GM19455 (cell line): Measurements from ENCODE around the gene PCBP2.
"Not testable (repeated sequence)": the region's sequence is repeated elsewhere in the genome, so short reads cannot be mapped to it uniquely, and the experiment has no call there.

ENCODE experiments used
- ATAC-seq: cut with Tn5 transposase; IDR thresholded peaks from one replicate; pipeline ENCODE4 v1.9.1; 2021; ENCODE audit not compliant: unreplicated experiment

The PCBP2 gene

GRCh38 chr12:53441040-53441833 is 10.7 kb upstream of the PCBP2 start, which contains the start of gene PRR13:
PRR13 (plus strand) TSS chr12:53441734; CDS start chr12:53442715, 981 bp downstream.
- ATAC-seq, result peak; percentile 98

GRCh38 chr12:53443955-53444354 is 7.9 kb upstream of the PCBP2 start:
- ATAC-seq, result no peak

GRCh38 chr12:53444593-53445325 is 7.1 kb upstream of the PCBP2 start:
- ATAC-seq, result not testable (repeated sequence)

GRCh38 chr12:53450936-53451335 is 966 bp upstream of the PCBP2 start:
- no peak for ATAC-seq

GRCh38 chr12:53452159-53453077 is 516 bp downstream of the PCBP2 start:
- no peak for ATAC-seq

- ATAC-seq, result no peak
Observed at GRCh38 chr12:53453953-53454640, 2.2 kb downstream of the PCBP2 start.

- ATAC-seq, result no peak
Observed at GRCh38 chr12:53454707-53455106, 2.8 kb downstream of the PCBP2 start.

GRCh38 chr12:53456654-53457366 is 4.9 kb downstream of the PCBP2 start:
- no peak for ATAC-seq

GRCh38 chr12:53459097-53459496 is 7.2 kb downstream of the PCBP2 start:
- no peak for ATAC-seq

GRCh38 chr12:53461059-53461458 is 9.2 kb downstream of the PCBP2 start:
- no peak for ATAC-seq

- no peak for ATAC-seq
Observed at GRCh38 chr12:53461591-53461990, 9.7 kb downstream of the PCBP2 start.

GRCh38 chr12:53462935-53463334 is 11.0 kb downstream of the PCBP2 start:
- no peak for ATAC-seq

GRCh38 chr12:53463802-53464560 is 12.1 kb downstream of the PCBP2 start:
- no peak for ATAC-seq

GRCh38 chr12:53464685-53465418 is 12.9 kb downstream of the PCBP2 start:
- no peak for ATAC-seq

GRCh38 chr12:53465679-53466078 is 13.8 kb downstream of the PCBP2 start:
- ATAC-seq, result no peak

- ATAC-seq, result no peak
Observed at GRCh38 chr12:53466640-53467039, 14.7 kb downstream of the PCBP2 start.

GRCh38 chr12:53467082-53467481 is 15.2 kb downstream of the PCBP2 start:
- no peak for ATAC-seq

GRCh38 chr12:53467880-53468279 is 16.0 kb downstream of the PCBP2 start:
- no peak for ATAC-seq

- ATAC-seq, result no peak
Observed at GRCh38 chr12:53468282-53468681, 16.4 kb downstream of the PCBP2 start.
